GM12878 (cell line): Measurements from ENCODE around the gene JOSD2. TPM values are rescaled to one million over a fixed set of nuclear protein-coding genes. Genes with fewer than 3 reads are reported as not detected.

Experiments used
- ATAC-seq: fragments of 200-7000 bp; cut with Tn5 transposase; 3 replicates; pipeline ENCODE4 v1.9.1; 2020; ENCODE audit warnings: mild to moderate bottlenecking, moderate library complexity
- BruUV-seq: library from RNA; stranded (reverse); fragments of 400-500 nt; replicated peaks from 2 replicates; lab custom pipeline; 2021; lab: Mats Ljungman, UMichigan
- CTCF ChIA-PET: fragments of 300-600 bp; sonication (Branson Sonifier 250); formaldehyde crosslinking; extraction: SDS; loops from one replicate; lab custom pipeline; 2021; ENCODE audit warnings: inconsistent platforms; lab: Yijun Ruan, JAX
- POLR2A ChIA-PET: fragments of 350-600 bp; formaldehyde crosslinking; extraction: SDS; loops from one replicate; lab custom pipeline; 2021; ENCODE audit warnings: inconsistent platforms; lab: Charles Lee
- RAD21 ChIA-PET: fragments of 300-600 bp; sonication (Branson Sonifier 250); formaldehyde crosslinking; loops from one replicate; lab custom pipeline; 2023; ENCODE audit warnings: antibody characterized with exemption; ENCODE audit not compliant: unreplicated experiment; lab: Charles Lee
- SMC1A ChIA-PET: fragments of 300-600 bp; sonication (Branson Sonifier 250); formaldehyde crosslinking; loops from one replicate; lab custom pipeline; 2023; ENCODE audit not compliant: unreplicated experiment, uncharacterized antibody; lab: Charles Lee
- DNase-seq: peaks from one replicate; pipeline ENCODE4 v3.0.0-alpha.2; 2011; ENCODE audit warnings: low read depth, low spot score
- FAIRE-seq: peaks from 3 replicates; lab custom pipeline; 2011; peaks lifted over from hg19 to GRCh38; lab: Jason Lieb, UNC
- H2AFZ ChIP-seq: 2 replicates; pipeline ENCODE4 v1.6.0; 2011; ENCODE audit warnings: low read depth, low read length, control low read depth; ENCODE audit not compliant: control insufficient read depth
- H3K27ac ChIP-seq: 2 replicates; pipeline ENCODE4 v1.5.1; 2011; ENCODE audit warnings: control low read depth; ENCODE audit not compliant: control insufficient read depth, insufficient read depth
- H3K27me3 ChIP-seq, 2 experiments: replicated peaks in 1 of 2; 2 replicates each; pipeline versions ENCODE4 v1.6.0 to v1.6.1; 2011; ENCODE audit warnings: low read length in 1 of 2; ENCODE audit not compliant: control insufficient read depth in 2 of 2, insufficient read depth in 2 of 2
- H3K36me3 ChIP-seq, 2 experiments: 2 replicates each; pipeline ENCODE4 v1.5.1; 2011; ENCODE audit warnings: low read length in 1 of 2; ENCODE audit not compliant: control insufficient read depth in 2 of 2, insufficient read depth in 2 of 2
- H3K4me1 ChIP-seq: 2 replicates; pipeline ENCODE4 v1.6.1; 2011; ENCODE audit warnings: mild to moderate bottlenecking, low read length, moderate library complexity, mixed read lengths; ENCODE audit not compliant: control insufficient read depth, insufficient read depth
- H3K4me2 ChIP-seq: 2 replicates; pipeline ENCODE4 v1.6.0; 2011; ENCODE audit warnings: control low read depth; ENCODE audit not compliant: control insufficient read depth, insufficient read depth
- H3K4me3 ChIP-seq: fragments of 200-600 bp; sonication (generic); 2 replicates; pipeline ENCODE4 v1.5.1; 2016
- H3K79me2 ChIP-seq: 2 replicates; pipeline ENCODE4 v1.6.0; 2011; ENCODE audit warnings: low read length; ENCODE audit not compliant: control insufficient read depth, insufficient read depth
- H3K9ac ChIP-seq: 2 replicates; pipeline ENCODE4 v1.8.0; 2011; ENCODE audit warnings: low read length, control low read depth, mixed read lengths; ENCODE audit not compliant: control insufficient read depth, insufficient read depth
- H3K9me3 ChIP-seq: replicated peaks from 3 replicates; pipeline ENCODE4 v1.5.1; 2011; ENCODE audit warnings: mild to moderate bottlenecking, low read length; ENCODE audit not compliant: control insufficient read depth, insufficient read depth
- H4K20me1 ChIP-seq: 2 replicates; pipeline ENCODE4 v1.6.0; 2011; ENCODE audit not compliant: control insufficient read depth, insufficient read depth
- E2F8 ChIP-seq: fragments of 450-650 bp; IDR thresholded peaks from 2 replicates; pipeline ENCODE4 v1.6.1; 2018; ENCODE audit warnings: mild to moderate bottlenecking, low read depth, moderate library complexity; ENCODE audit not compliant: partially characterized antibody
- EP300 ChIP-seq, 2 experiments: fragments of 150-350 bp in 1 of 2; IDR thresholded peaks; 2 replicates each; pipeline ENCODE4 v1.6.1; 2011 to 2012; ENCODE audit warnings: low read depth in 2 of 2, low read length in 2 of 2, borderline replicate concordance in 1 of 2, improper control_type of control experiment in 1 of 2, inconsistent platforms in 1 of 2; ENCODE audit not compliant: control insufficient read depth in 1 of 2
- GATAD2B ChIP-seq: fragments of 450-650 bp; conservative IDR thresholded peaks from 2 replicates; pipeline ENCODE4 v1.6.1; 2017; ENCODE audit warnings: low read depth, mild to moderate bottlenecking, moderate library complexity
- RAD21 ChIP-seq: IDR thresholded peaks from 2 replicates; pipeline ENCODE4 v1.6.1; 2011; ENCODE audit warnings: mild to moderate bottlenecking, low read depth, low read length, moderate library complexity; ENCODE audit not compliant: insufficient read depth
- REST ChIP-seq: IDR thresholded peaks from 2 replicates; pipeline ENCODE4 v1.6.1; 2012; ENCODE audit warnings: mild to moderate bottlenecking, low read depth, low read length
- SUPT20H ChIP-seq: IDR thresholded peaks from 2 replicates; pipeline ENCODE4 v1.6.1; 2011; ENCODE audit warnings: low read depth, mild to moderate bottlenecking, low read length, moderate library complexity, borderline replicate concordance; ENCODE audit not compliant: control insufficient read depth
- ZNF24 ChIP-seq: fragments of 450-650 bp; IDR thresholded peaks from 2 replicates; pipeline ENCODE4 v1.6.1; 2017; ENCODE audit warnings: antibody characterized with exemption, mild to moderate bottlenecking
- WGBS: methylation state at CpG from one replicate; pipeline ENCODE4 v1.1.6; 2016; ENCODE audit warnings: low lambda C conversion rate; ENCODE audit not compliant: insufficient replicate concordance, insufficient coverage; ENCODE audit errors: missing lambda C conversion rate; 5-methylcytosine and 5-hydroxymethylcytosine counted together
- in situ Hi-C: fragments of 300-500 bp; cut with MboI; formaldehyde crosslinking; loops from 9 replicates; pipeline ENCODE4 v1.14.3; 2018; ENCODE audit warnings: mixed read lengths
- intact Hi-C: fragments of 100-400 bp; cut with micrococcal nuclease; formaldehyde crosslinking; loops from one replicate; pipeline ENCODE4 v1.14.2; 2022; ENCODE audit not compliant: unreplicated experiment
- polyA plus RNA-seq, 11 experiments: library from polyadenylated mRNA; depleted of rRNA in 4 of 11; unstranded in 6 of 11; stranded (reverse) in 5 of 11; fragments of >200 nt; fragmentation: Nextera tagmentation in 4 of 11; fragmentation: Illumina TruSeq in 1 of 11; extraction: Ambion mirVana in 4 of 11; extraction: Trizol in 1 of 11; gene quantifications; 1 replicate in 1 of 11; 2 replicates in 10 of 11; pipeline versions ENCODE4 v1.2.1 to v1.2.3, GENCODE V29; 2011 to 2016; ENCODE audit warnings: inconsistent platforms in 2 of 11, missing spikeins in 2 of 11, low read depth in 1 of 11
- total RNA-seq, 4 experiments: library from RNA; depleted of rRNA in 3 of 4; stranded (reverse); fragments of >200 nt in 3 of 4; fragmentation: Illumina TruSeq in 1 of 4; extraction: Trizol in 1 of 4; gene quantifications; 2 replicates each; pipeline versions ENCODE4 v1.2.1 to v1.2.3, GENCODE V29; 2013 to 2021
- TF ChIP-seq, protein P1 (sequence below): fragments of 150-350 bp; IDR thresholded peaks from 2 replicates; pipeline ENCODE4 v1.6.1; 2014; ENCODE audit warnings: mild to moderate bottlenecking, low read depth, low read length
- TF ChIP-seq, protein P2 (sequence below): fragments of 450-650 bp; IDR thresholded peaks from 2 replicates; pipeline ENCODE4 v1.6.1; 2018; ENCODE audit warnings: borderline replicate concordance, mild to moderate bottlenecking; ENCODE audit not compliant: partially characterized antibody

The JOSD2 gene
- total and polyA plus RNA-seq, 10 of the 15 experiments (the other 5 are each of a cell fraction or from before 2014, with no cell fraction given) = 0.91 to 26.7 (median 13.0) TPM

DNA sequence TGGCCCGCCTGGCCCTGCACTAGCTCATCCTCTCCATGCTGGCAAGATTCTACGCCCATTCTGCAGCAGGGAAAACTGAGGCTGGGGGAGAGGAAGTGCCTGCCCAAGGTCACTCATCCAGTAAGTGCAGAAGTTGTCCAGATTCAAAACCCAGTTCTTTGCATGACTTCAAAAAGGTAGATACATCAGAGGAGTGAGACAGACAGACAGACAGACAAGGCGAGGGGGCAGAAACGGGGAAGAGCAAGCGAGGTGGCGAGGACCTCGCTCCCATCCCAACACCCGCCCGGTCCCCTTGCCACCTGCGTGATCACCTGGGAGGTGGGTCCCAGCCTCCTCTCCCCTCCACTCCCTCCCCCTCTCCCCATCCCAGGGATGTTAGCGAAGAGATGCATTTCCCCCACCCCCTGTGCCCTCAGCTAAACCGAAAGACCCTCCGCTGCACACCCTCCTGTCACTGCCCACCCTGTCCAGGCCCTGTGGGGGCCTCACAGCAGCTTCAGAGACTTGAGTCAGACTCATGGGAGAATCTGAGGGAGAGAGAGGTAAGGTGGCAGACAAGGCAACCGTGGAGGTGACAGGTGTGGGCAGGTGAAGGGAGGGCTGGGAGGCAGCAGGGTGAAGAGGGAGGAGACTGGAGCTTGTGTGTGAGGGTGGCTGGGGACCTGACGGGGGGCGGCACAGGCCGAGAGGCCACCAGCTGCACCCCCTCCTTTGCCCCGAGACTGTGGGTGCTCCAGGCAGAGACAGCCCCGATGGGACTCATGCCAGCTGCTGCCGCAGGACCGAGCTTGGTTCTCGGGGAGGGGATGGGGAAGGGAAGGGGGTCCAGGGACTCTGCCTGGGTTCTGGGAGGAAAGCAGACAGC, 38.3 kb upstream of the JOSD2 start:
- Histone ChIP-seq H3K4me1 (no peaks in the 10 kb centered on the region), H3K79me2 (no peaks in the 10 kb centered on the region), H3K9ac (no peak overlapping the region), H3K9me3 (no peaks in the 10 kb centered on the region), H2AFZ (no peak overlapping the region), H3K4me2 (no peak overlapping the region), H4K20me1 (no peaks in the 10 kb centered on the region), H3K4me3 (no peak overlapping the region), H3K27ac (no peak overlapping the region), H3K36me3 (no peaks in the 10 kb centered on the region), H3K27me3 (peaks cover 0 to under 1% of the 10 kb centered on the region in 2 experiments; a peak in 3 of 4 replicates)
- ATAC-seq (no peak), FAIRE-seq (no peak), DNase-seq (no peak)
- ChIA-PET POLR2A (no interaction called here), CTCF (interaction anchor here (1.2 kb wide), 1 partner anchor 12 kb away, joined by 3 read pairs; no protein-coding TSS in a partner anchor), SMC1A (no interaction called here), RAD21 (no interaction called here)
- intact Hi-C loops = no loop called here
- in situ Hi-C loops = no loop called here
- WGBS = 25% methylated on average over 15 of the region's 22 CpGs
- no TSS peak for BruUV-seq
- TF ChIP-seq, protein P1, sequence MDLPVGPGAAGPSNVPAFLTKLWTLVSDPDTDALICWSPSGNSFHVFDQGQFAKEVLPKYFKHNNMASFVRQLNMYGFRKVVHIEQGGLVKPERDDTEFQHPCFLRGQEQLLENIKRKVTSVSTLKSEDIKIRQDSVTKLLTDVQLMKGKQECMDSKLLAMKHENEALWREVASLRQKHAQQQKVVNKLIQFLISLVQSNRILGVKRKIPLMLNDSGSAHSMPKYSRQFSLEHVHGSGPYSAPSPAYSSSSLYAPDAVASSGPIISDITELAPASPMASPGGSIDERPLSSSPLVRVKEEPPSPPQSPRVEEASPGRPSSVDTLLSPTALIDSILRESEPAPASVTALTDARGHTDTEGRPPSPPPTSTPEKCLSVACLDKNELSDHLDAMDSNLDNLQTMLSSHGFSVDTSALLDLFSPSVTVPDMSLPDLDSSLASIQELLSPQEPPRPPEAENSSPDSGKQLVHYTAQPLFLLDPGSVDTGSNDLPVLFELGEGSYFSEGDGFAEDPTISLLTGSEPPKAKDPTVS = no peak
- TF ChIP-seq, protein P2, sequence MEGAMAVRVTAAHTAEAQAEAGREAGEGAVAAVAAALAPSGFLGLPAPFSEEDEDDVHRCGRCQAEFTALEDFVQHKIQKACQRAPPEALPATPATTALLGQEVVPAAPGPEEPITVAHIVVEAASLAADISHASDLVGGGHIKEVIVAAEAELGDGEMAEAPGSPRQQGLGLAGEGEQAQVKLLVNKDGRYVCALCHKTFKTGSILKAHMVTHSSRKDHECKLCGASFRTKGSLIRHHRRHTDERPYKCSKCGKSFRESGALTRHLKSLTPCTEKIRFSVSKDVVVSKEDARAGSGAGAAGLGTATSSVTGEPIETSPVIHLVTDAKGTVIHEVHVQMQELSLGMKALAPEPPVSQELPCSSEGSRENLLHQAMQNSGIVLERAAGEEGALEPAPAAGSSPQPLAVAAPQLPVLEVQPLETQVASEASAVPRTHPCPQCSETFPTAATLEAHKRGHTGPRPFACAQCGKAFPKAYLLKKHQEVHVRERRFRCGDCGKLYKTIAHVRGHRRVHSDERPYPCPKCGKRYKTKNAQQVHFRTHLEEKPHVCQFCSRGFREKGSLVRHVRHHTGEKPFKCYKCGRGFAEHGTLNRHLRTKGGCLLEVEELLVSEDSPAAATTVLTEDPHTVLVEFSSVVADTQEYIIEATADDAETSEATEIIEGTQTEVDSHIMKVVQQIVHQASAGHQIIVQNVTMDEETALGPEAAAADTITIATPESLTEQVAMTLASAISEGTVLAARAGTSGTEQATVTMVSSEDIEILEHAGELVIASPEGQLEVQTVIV = no peak
- TF ChIP-seq GATAD2B (no peak), REST (no peak), EP300 (IDR thresholded peaks at IDR 0.05; ENCODE audit: borderline replicate concordance in 1 of 2, control insufficient read depth in 1 of 2, low read depth in 2 of 2, low read length in 2 of 2) (no peak), ZNF24 (no peak), SUPT20H (no peak), RAD21 (no peak), E2F8 (no peak)
